HEK293 (cell line): Measurements from ENCODE around the gene SLC6A1.

Source experiments
- GLIS2 ChIP-seq: fragments of 450-650 bp; formaldehyde crosslinking; IDR thresholded peaks from 2 replicates; pipeline ENCODE4 v1.5.1; 2016; ENCODE audit warnings: missing biosample characterization, missing genetic modification characterization
- KLF1 ChIP-seq: fragments of 450-650 bp; formaldehyde crosslinking; IDR thresholded peaks from 2 replicates; pipeline ENCODE4 v1.5.1; 2016; ENCODE audit warnings: missing biosample characterization, missing genetic modification characterization
- PRDM1 ChIP-seq: fragments of 450-650 bp; formaldehyde crosslinking; IDR thresholded peaks from 2 replicates; pipeline ENCODE4; 2016; ENCODE audit warnings: missing biosample characterization, missing genetic modification characterization
- REPIN1 ChIP-seq: fragments of 450-650 bp; formaldehyde crosslinking; IDR thresholded peaks from 2 replicates; pipeline ENCODE4 v1.5.1; 2017; ENCODE audit warnings: missing biosample characterization, missing genetic modification characterization, low read depth
- SP3 ChIP-seq: fragments of 450-650 bp; formaldehyde crosslinking; IDR thresholded peaks from 2 replicates; pipeline ENCODE4 v1.5.1; 2016; ENCODE audit warnings: missing biosample characterization, missing genetic modification characterization
- SP7 ChIP-seq: fragments of 450-650 bp; formaldehyde crosslinking; IDR thresholded peaks from 2 replicates; pipeline ENCODE4 v1.5.1; 2016; ENCODE audit warnings: missing biosample characterization, missing genetic modification characterization
- ZNF132 ChIP-seq: fragments of 450-650 bp; formaldehyde crosslinking; IDR thresholded peaks from 2 replicates; pipeline ENCODE4 v1.5.1; 2017; ENCODE audit warnings: missing biosample characterization, missing genetic modification characterization, borderline replicate concordance
- ZNF184 ChIP-seq: fragments of 450-650 bp; IDR thresholded peaks from 2 replicates; pipeline ENCODE4 v1.5.1; 2018; ENCODE audit warnings: missing biosample characterization, mild to moderate bottlenecking, missing genetic modification characterization
- ZNF2 ChIP-seq: fragments of 450-650 bp; formaldehyde crosslinking; IDR thresholded peaks from 2 replicates; pipeline ENCODE4 v1.5.1; 2016; ENCODE audit warnings: missing biosample characterization, missing genetic modification characterization
- ZNF221 ChIP-seq: fragments of 450-650 bp; formaldehyde crosslinking; IDR thresholded peaks from 2 replicates; pipeline ENCODE4 v1.5.1; 2017; ENCODE audit warnings: missing biosample characterization, missing genetic modification characterization, borderline replicate concordance
- ZNF266 ChIP-seq: fragments of 450-650 bp; formaldehyde crosslinking; IDR thresholded peaks from 2 replicates; pipeline ENCODE4 v1.5.1; 2016; ENCODE audit warnings: missing biosample characterization, missing genetic modification characterization, low read depth
- ZNF274 ChIP-seq, 2 experiments: fragments of 200-500 bp in 1 of 2; fragments of 450-650 bp in 1 of 2; sonication (Bioruptor generic) in 1 of 2; formaldehyde crosslinking in 1 of 2; IDR thresholded peaks; 2 replicates each; pipeline versions ENCODE4 v1.5.1 to v1.6.1; 2014 to 2016; ENCODE audit warnings: borderline replicate concordance in 1 of 2, inconsistent platforms in 1 of 2, low read length in 1 of 2, missing biosample characterization in 1 of 2, missing genetic modification characterization in 1 of 2
- ZNF394 ChIP-seq: fragments of 450-650 bp; formaldehyde crosslinking; IDR thresholded peaks from 2 replicates; pipeline ENCODE4 v1.5.1; 2016; ENCODE audit warnings: missing biosample characterization, missing genetic modification characterization, mild to moderate bottlenecking, moderate library complexity, borderline replicate concordance
- ZNF514 ChIP-seq: fragments of 450-650 bp; formaldehyde crosslinking; IDR thresholded peaks from 2 replicates; pipeline ENCODE4 v1.5.1; 2016; ENCODE audit warnings: missing biosample characterization, missing genetic modification characterization
- ZNF521 ChIP-seq: fragments of 450-650 bp; formaldehyde crosslinking; IDR thresholded peaks from 2 replicates; pipeline ENCODE4 v1.5.1; 2017; ENCODE audit warnings: missing biosample characterization, mild to moderate bottlenecking, missing genetic modification characterization
- ZNF544 ChIP-seq: fragments of 450-650 bp; formaldehyde crosslinking; IDR thresholded peaks from 2 replicates; pipeline ENCODE4 v1.5.0; 2017; ENCODE audit warnings: missing biosample characterization, missing genetic modification characterization
- ZNF571 ChIP-seq: fragments of 450-650 bp; formaldehyde crosslinking; IDR thresholded peaks from 2 replicates; pipeline ENCODE4 v1.5.0; 2017; ENCODE audit warnings: missing biosample characterization, missing genetic modification characterization
- ZNF585B ChIP-seq: fragments of 450-650 bp; formaldehyde crosslinking; IDR thresholded peaks from 2 replicates; pipeline ENCODE4 v1.5.1; 2016; ENCODE audit warnings: missing biosample characterization, missing genetic modification characterization
- ZNF600 ChIP-seq: fragments of 450-650 bp; formaldehyde crosslinking; IDR thresholded peaks from 2 replicates; pipeline ENCODE4 v1.5.1; 2016; ENCODE audit warnings: missing biosample characterization, missing genetic modification characterization
- ZNF610 ChIP-seq: fragments of 450-650 bp; formaldehyde crosslinking; IDR thresholded peaks from 2 replicates; pipeline ENCODE4 v1.5.1; 2016; ENCODE audit warnings: missing biosample characterization, missing genetic modification characterization, borderline replicate concordance
- ZNF629 ChIP-seq: fragments of 450-650 bp; formaldehyde crosslinking; IDR thresholded peaks from 2 replicates; pipeline ENCODE4 v1.5.1; 2017; ENCODE audit warnings: missing biosample characterization, missing genetic modification characterization
- ZNF76 ChIP-seq: fragments of 450-650 bp; formaldehyde crosslinking; IDR thresholded peaks from 2 replicates; pipeline ENCODE4; 2016; ENCODE audit warnings: low read depth, missing biosample characterization, missing genetic modification characterization, borderline replicate concordance
- ZNF837 ChIP-seq: fragments of 450-650 bp; formaldehyde crosslinking; IDR thresholded peaks from 2 replicates; pipeline ENCODE4 v1.5.1; 2016; ENCODE audit warnings: missing biosample characterization, missing genetic modification characterization
- TF ChIP-seq, protein P1 (sequence below): fragments of 450-650 bp; formaldehyde crosslinking; IDR thresholded peaks from 2 replicates; pipeline ENCODE4 v1.5.1; 2016; ENCODE audit warnings: missing biosample characterization, missing genetic modification characterization
- TF ChIP-seq, protein P2 (sequence below): fragments of 450-650 bp; formaldehyde crosslinking; IDR thresholded peaks from 2 replicates; pipeline ENCODE4 v1.5.1; 2016; ENCODE audit warnings: missing biosample characterization, missing genetic modification characterization, borderline replicate concordance
- TF ChIP-seq, protein P3 (sequence below): fragments of 450-650 bp; formaldehyde crosslinking; IDR thresholded peaks from 2 replicates; pipeline ENCODE4 v1.5.1; 2016; ENCODE audit warnings: missing biosample characterization, missing genetic modification characterization
- TF ChIP-seq, protein P4 (sequence below): fragments of 450-650 bp; formaldehyde crosslinking; IDR thresholded peaks from 2 replicates; pipeline ENCODE4 v1.5.1; 2016; ENCODE audit warnings: missing biosample characterization, missing genetic modification characterization
- TF ChIP-seq, protein P5 (sequence below): fragments of 450-650 bp; formaldehyde crosslinking; IDR thresholded peaks from 2 replicates; pipeline ENCODE4 v1.5.1; 2016; ENCODE audit warnings: missing biosample characterization, missing genetic modification characterization
- TF ChIP-seq, protein P6 (sequence below): fragments of 450-650 bp; formaldehyde crosslinking; IDR thresholded peaks from 2 replicates; pipeline ENCODE4 v1.5.1; 2016; ENCODE audit warnings: missing biosample characterization, missing genetic modification characterization, low read depth

The SLC6A1 gene

DNA sequence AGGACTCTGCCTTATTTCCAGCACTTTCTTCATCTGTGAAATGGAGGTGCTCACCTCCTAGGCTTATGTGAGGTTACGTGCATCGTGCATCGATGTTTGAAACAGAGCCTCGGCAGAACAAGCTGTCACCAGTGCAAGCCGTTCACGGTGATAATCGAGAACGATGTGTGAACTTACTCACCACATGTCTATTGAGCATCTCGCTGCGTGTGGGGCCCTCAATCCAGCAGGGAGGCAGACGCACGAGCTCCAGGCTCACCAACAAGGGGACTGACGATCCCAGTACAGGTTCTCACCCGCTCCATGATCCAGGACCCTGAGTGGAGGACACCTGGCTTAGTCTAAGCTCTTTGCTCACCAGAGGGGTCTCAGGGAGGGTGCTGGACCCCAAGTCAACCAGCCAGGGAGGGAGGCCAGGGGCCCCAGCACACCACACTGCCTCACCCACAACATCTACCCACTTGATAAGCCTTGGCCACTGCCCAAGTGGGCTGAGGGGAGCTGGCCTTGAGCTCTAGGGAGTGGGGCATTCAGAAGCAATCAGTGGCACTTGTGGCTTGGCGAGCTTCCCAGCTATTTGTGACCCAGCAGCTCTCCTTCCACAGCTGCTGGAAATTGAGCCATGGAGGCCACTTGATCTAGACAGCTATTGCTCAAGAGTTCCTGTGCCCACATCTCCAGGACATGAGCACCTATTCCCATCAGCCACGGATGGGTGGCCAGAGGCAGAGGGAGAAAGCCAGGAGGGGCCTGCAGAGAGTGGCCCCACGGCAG lies 34.4 kb upstream of the SLC6A1 start (continued):
- TF ChIP-seq ZNF274 (IDR thresholded peaks at IDR 0.05; ENCODE audit: low read length) (no peak), ZNF274 (tag by site-specific recombination; IDR thresholded peaks at IDR 0.05; ENCODE audit: borderline replicate concordance) (no peak), KLF1 (tag by site-specific recombination) (no peak; the same call in 1 of the 2 replicates), ZNF221 (tag by site-specific recombination) (no peak), ZNF521 (tag by site-specific recombination) (no peak), PRDM1 (tag by site-specific recombination) (no peak), ZNF184 (no peak), ZNF571 (tag by site-specific recombination) (no peak), ZNF544 (tag by site-specific recombination) (no peak), ZNF514 (no peak), SP3 (tag by site-specific recombination) (no peak), ZNF394 (0 out of 2 replicates have a peak, but pooled peaks have one; percentile 21), ZNF585B (tag by site-specific recombination) (no peak), ZNF629 (tag by site-specific recombination) (no peak), ZNF2 (tag by site-specific recombination) (no peak), GLIS2 (peak; percentile 48), ZNF837 (no peak), ZNF266 (tag by site-specific recombination) (no peak), ZNF76 (tag by site-specific recombination) (no peak), ZNF610 (tag by site-specific recombination) (no peak), REPIN1 (tag by site-specific recombination) (no peak), ZNF600 (tag by site-specific recombination) (0 out of 2 replicates have a peak, but pooled peaks have one; percentile 12), ZNF132 (tag by site-specific recombination) (no peak), SP7 (tag by site-specific recombination) (no peak)
- TF ChIP-seq, protein P1, sequence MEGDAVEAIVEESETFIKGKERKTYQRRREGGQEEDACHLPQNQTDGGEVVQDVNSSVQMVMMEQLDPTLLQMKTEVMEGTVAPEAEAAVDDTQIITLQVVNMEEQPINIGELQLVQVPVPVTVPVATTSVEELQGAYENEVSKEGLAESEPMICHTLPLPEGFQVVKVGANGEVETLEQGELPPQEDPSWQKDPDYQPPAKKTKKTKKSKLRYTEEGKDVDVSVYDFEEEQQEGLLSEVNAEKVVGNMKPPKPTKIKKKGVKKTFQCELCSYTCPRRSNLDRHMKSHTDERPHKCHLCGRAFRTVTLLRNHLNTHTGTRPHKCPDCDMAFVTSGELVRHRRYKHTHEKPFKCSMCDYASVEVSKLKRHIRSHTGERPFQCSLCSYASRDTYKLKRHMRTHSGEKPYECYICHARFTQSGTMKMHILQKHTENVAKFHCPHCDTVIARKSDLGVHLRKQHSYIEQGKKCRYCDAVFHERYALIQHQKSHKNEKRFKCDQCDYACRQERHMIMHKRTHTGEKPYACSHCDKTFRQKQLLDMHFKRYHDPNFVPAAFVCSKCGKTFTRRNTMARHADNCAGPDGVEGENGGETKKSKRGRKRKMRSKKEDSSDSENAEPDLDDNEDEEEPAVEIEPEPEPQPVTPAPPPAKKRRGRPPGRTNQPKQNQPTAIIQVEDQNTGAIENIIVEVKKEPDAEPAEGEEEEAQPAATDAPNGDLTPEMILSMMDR: no peak
- TF ChIP-seq, protein P2, sequence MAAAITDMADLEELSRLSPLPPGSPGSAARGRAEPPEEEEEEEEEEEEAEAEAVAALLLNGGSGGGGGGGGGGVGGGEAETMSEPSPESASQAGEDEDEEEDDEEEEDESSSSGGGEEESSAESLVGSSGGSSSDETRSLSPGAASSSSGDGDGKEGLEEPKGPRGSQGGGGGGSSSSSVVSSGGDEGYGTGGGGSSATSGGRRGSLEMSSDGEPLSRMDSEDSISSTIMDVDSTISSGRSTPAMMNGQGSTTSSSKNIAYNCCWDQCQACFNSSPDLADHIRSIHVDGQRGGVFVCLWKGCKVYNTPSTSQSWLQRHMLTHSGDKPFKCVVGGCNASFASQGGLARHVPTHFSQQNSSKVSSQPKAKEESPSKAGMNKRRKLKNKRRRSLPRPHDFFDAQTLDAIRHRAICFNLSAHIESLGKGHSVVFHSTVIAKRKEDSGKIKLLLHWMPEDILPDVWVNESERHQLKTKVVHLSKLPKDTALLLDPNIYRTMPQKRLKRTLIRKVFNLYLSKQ (tag by site-specific recombination): no peak
- TF ChIP-seq, protein P3, sequence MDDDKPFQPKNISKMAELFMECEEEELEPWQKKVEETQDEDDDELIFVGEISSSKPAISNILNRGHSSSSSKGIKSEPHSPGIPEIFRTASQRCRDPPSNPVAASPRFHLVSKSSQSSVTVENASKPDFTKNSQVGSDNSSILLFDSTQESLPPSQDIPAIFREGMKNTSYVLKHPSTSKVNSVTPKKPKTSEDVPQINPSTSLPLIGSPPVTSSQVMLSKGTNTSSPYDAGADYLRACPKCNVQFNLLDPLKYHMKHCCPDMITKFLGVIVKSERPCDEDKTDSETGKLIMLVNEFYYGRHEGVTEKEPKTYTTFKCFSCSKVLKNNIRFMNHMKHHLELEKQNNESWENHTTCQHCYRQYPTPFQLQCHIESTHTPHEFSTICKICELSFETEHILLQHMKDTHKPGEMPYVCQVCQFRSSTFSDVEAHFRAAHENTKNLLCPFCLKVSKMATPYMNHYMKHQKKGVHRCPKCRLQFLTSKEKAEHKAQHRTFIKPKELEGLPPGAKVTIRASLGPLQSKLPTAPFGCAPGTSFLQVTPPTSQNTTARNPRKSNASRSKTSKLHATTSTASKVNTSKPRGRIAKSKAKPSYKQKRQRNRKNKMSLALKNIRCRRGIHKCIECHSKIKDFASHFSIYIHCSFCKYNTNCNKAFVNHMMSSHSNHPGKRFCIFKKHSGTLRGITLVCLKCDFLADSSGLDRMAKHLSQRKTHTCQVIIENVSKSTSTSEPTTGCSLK: no peak
- TF ChIP-seq, protein P4, sequence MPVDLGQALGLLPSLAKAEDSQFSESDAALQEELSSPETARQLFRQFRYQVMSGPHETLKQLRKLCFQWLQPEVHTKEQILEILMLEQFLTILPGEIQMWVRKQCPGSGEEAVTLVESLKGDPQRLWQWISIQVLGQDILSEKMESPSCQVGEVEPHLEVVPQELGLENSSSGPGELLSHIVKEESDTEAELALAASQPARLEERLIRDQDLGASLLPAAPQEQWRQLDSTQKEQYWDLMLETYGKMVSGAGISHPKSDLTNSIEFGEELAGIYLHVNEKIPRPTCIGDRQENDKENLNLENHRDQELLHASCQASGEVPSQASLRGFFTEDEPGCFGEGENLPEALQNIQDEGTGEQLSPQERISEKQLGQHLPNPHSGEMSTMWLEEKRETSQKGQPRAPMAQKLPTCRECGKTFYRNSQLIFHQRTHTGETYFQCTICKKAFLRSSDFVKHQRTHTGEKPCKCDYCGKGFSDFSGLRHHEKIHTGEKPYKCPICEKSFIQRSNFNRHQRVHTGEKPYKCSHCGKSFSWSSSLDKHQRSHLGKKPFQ: no peak
- TF ChIP-seq, protein P5, sequence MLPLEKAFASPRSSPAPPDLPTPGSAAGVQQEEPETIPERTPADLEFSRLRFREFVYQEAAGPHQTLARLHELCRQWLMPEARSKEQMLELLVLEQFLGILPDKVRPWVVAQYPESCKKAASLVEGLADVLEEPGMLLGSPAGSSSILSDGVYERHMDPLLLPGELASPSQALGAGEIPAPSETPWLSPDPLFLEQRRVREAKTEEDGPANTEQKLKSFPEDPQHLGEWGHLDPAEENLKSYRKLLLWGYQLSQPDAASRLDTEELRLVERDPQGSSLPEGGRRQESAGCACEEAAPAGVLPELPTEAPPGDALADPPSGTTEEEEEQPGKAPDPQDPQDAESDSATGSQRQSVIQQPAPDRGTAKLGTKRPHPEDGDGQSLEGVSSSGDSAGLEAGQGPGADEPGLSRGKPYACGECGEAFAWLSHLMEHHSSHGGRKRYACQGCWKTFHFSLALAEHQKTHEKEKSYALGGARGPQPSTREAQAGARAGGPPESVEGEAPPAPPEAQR: no peak
- TF ChIP-seq, protein P6, sequence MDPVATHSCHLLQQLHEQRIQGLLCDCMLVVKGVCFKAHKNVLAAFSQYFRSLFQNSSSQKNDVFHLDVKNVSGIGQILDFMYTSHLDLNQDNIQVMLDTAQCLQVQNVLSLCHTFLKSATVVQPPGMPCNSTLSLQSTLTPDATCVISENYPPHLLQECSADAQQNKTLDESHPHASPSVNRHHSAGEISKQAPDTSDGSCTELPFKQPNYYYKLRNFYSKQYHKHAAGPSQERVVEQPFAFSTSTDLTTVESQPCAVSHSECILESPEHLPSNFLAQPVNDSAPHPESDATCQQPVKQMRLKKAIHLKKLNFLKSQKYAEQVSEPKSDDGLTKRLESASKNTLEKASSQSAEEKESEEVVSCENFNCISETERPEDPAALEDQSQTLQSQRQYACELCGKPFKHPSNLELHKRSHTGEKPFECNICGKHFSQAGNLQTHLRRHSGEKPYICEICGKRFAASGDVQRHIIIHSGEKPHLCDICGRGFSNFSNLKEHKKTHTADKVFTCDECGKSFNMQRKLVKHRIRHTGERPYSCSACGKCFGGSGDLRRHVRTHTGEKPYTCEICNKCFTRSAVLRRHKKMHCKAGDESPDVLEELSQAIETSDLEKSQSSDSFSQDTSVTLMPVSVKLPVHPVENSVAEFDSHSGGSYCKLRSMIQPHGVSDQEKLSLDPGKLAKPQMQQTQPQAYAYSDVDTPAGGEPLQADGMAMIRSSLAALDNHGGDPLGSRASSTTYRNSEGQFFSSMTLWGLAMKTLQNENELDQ (tag by site-specific recombination): no peak
